SU-DHL-6 (cell line): ENCODE measurements around the gene PBX2.

Experiments used
- CTCF ChIP-seq: fragments of 200-600 bp; sonication (generic); IDR thresholded peaks from one replicate; pipeline ENCODE4 v1.5.1; 2017; ENCODE audit warnings: antibody characterized with exemption, mild to moderate bottlenecking, low read length, moderate library complexity; ENCODE audit not compliant: insufficient read depth, poor library complexity, severe bottlenecking
- EZH2phosphoT487 ChIP-seq: fragments of 200-600 bp; sonication (generic), shearing (Covaris generic); conservative IDR thresholded peaks from 2 replicates; pipeline ENCODE4 v1.6.1; 2018; ENCODE audit warnings: mild to moderate bottlenecking, antibody characterized with exemption, low read length, moderate library complexity, mixed read lengths

- TF ChIP-seq CTCF (no peak), EZH2phosphoT487 (no peak)
Measured at GRCh38 chr6:32222333-32223230, 32.6 kb upstream of the PBX2 start.
